Gastroesophageal sphincter (tissue), 3 donors: ENCODE data around the gene PDCD2L.

Experiments
- CTCF ChIP-seq, 4 experiments: fragments of 200-600 bp in 2 of 4; fragments of 450-650 bp in 2 of 4; sonication (generic) in 1 of 4; IDR thresholded peaks; one replicate each; pipeline ENCODE4 v1.5.1; 2017 to 2019; ENCODE audit warnings: antibody characterized with exemption in 4 of 4, mild to moderate bottlenecking in 2 of 4, moderate library complexity in 2 of 4
- EP300 ChIP-seq: sonication (generic); formaldehyde crosslinking; IDR thresholded peaks from one replicate; pipeline ENCODE4 v1.6.1; 2017; ENCODE audit warnings: antibody characterized with exemption, mild to moderate bottlenecking
- POLR2A ChIP-seq, 2 donors: fragments of 450-650 bp; IDR thresholded peaks; one replicate each; pipeline ENCODE4 v1.6.1; 2017; ENCODE audit warnings: antibody characterized with exemption in 2 of 2, mild to moderate bottlenecking in 2 of 2, moderate library complexity in 1 of 2

GRCh38 chr19:34367624-34367957, 36.6 kb upstream of the PDCD2L start:
- TF ChIP-seq EP300 = no peak
- TF ChIP-seq POLR2A (IDR thresholded peaks at IDR 0.05) = no peak
- TF ChIP-seq CTCF (IDR thresholded peaks at IDR 0.05) = no peak
